Kidney (tissue), 14 donors: Measurements from ENCODE around the gene CHD5. TPM values are rescaled to one million over a fixed set of nuclear protein-coding genes. Genes with fewer than 3 reads are reported as not detected.

Experiments used
- DNase-seq, 5 donors: peaks; one replicate each; pipeline ENCODE4 v3.0.0-alpha.2; 2013 to 2020
- FAIRE-seq: peaks from 2 replicates; lab custom pipeline; 2012; peaks lifted over from hg19 to GRCh38; lab: Jason Lieb, UNC
- H3K27ac ChIP-seq, 2 donors: one replicate each; pipeline ENCODE4 v1.7.0; 2013; ENCODE audit warnings: low read depth in 2 of 2, low read length in 2 of 2, inconsistent platforms in 1 of 2
- H3K27me3 ChIP-seq: one replicate; pipeline ENCODE4 v1.7.1; 2013; ENCODE audit warnings: low read length, inconsistent platforms; ENCODE audit not compliant: control insufficient read depth, insufficient read depth
- H3K36me3 ChIP-seq, 3 donors: one replicate each; pipeline versions ENCODE4 v1.7.0 to v1.7.1; 2013; ENCODE audit warnings: low read length in 3 of 3, control low read depth in 1 of 3, inconsistent platforms in 1 of 3; ENCODE audit not compliant: insufficient read depth in 3 of 3, control insufficient read depth in 2 of 3
- H3K4me1 ChIP-seq, 3 donors: one replicate each; pipeline versions ENCODE4 v1.7.0 to v1.7.1; 2013; ENCODE audit warnings: low read length in 3 of 3, inconsistent platforms in 1 of 3, low read depth in 1 of 3; ENCODE audit not compliant: control insufficient read depth in 2 of 3, insufficient read depth in 2 of 3
- H3K4me3 ChIP-seq, 3 donors: one replicate each; pipeline versions ENCODE4 v1.7.0 to v1.8.1; 2013; ENCODE audit warnings: low read length in 3 of 3, control low read depth in 1 of 3, inconsistent platforms in 1 of 3
- H3K9ac ChIP-seq, 3 donors: one replicate each; pipeline versions ENCODE4 v1.7.0 to v1.7.1; 2013; ENCODE audit warnings: low read length in 3 of 3, control low read depth in 1 of 3, inconsistent platforms in 1 of 3
- H3K9me3 ChIP-seq, 3 donors: one replicate each; pipeline versions ENCODE4 v1.7.0 to v1.7.1; 2013; ENCODE audit warnings: low read length in 3 of 3, control low read depth in 1 of 3, inconsistent platforms in 1 of 3; ENCODE audit not compliant: control insufficient read depth in 2 of 3, insufficient read depth in 1 of 3
- intact Hi-C: fragments of 100-400 bp; cut with DNase I; formaldehyde crosslinking; loops from one replicate; pipeline ENCODE4 v1.11.1; 2022
- polyA plus RNA-seq: library from polyadenylated mRNA; stranded (reverse); fragments of 350-450 nt; fragmentation: Illumina TruSeq; extraction: RNeasy Lipid Tissue Mini Kit (QIAGEN cat#74804); gene quantifications from one replicate; pipeline ENCODE4 v1.2.3, GENCODE V29; 2014; ENCODE audit warnings: low read depth, low replicate concordance; ENCODE audit not compliant: insufficient read depth
- total RNA-seq: library from RNA; stranded (reverse); fragmentation: NEBNext Ultra II Directional; extraction: Animal tissue kit (Norgen Biotek cat#: 25700); gene quantifications from one replicate; pipeline ENCODE4 v1.2.1, GENCODE V29; 2021
- TF ChIP-seq, protein P1 (sequence below): IDR thresholded peaks from 3 replicates; pipeline ENCODE4 v1.5.1; 2012; ENCODE audit warnings: mild to moderate bottlenecking, moderate library complexity, borderline replicate concordance; ENCODE audit not compliant: insufficient read depth; ENCODE audit errors: extremely low read depth
- donor health status: control.
- donor health status: control.
- donor health status: control.
- donor health status: control.
- donor health status: control.
- donor health status: DM: yes; HTN: yes; CAD: no.
- donor health status: Normal renal cell carcinoma (clear cell type).

CHD5 gene
- total and polyA plus RNA-seq, 2 donors from 2014 or later, result 0.54 to 0.85 TPM

DNA sequence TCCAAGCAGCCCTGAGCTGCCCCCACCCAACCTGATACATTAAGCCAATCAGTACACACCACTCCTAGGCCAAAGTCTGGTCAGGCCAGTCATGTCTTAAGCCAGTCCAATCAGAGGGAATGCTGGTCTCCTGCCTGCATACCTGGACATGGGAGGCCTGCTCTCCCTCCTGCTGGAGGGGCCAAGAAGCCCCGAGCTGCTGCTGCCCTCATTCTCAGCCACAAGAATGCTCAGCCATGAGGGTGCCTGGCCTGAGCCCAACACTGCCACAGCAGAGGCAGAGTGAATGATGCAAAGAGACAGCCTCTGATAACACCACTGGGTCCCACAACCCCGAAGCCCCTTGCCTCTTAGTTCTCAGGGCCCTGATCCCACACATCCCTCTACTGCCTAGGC lies 23.0 kb downstream of the CHD5 start:
- H3K27me3 ChIP-seq, result no peaks in the 10 kb centered on the region
- FAIRE-seq (no peak), DNase-seq (no peak)
- no peaks in the 10 kb centered on the region for H3K9me3 ChIP-seq
- intact Hi-C loops, result no loop called here
- H3K9ac ChIP-seq, result no peak overlapping the region
- H3K4me1 ChIP-seq, result no peaks in the 10 kb centered on the region
- no peak overlapping the region for H3K4me3 ChIP-seq
- no peak overlapping the region for H3K27ac ChIP-seq
- H3K36me3 ChIP-seq, result no peaks in the 10 kb centered on the region
- TF ChIP-seq, protein P1, sequence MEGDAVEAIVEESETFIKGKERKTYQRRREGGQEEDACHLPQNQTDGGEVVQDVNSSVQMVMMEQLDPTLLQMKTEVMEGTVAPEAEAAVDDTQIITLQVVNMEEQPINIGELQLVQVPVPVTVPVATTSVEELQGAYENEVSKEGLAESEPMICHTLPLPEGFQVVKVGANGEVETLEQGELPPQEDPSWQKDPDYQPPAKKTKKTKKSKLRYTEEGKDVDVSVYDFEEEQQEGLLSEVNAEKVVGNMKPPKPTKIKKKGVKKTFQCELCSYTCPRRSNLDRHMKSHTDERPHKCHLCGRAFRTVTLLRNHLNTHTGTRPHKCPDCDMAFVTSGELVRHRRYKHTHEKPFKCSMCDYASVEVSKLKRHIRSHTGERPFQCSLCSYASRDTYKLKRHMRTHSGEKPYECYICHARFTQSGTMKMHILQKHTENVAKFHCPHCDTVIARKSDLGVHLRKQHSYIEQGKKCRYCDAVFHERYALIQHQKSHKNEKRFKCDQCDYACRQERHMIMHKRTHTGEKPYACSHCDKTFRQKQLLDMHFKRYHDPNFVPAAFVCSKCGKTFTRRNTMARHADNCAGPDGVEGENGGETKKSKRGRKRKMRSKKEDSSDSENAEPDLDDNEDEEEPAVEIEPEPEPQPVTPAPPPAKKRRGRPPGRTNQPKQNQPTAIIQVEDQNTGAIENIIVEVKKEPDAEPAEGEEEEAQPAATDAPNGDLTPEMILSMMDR, result no peak

DNA sequence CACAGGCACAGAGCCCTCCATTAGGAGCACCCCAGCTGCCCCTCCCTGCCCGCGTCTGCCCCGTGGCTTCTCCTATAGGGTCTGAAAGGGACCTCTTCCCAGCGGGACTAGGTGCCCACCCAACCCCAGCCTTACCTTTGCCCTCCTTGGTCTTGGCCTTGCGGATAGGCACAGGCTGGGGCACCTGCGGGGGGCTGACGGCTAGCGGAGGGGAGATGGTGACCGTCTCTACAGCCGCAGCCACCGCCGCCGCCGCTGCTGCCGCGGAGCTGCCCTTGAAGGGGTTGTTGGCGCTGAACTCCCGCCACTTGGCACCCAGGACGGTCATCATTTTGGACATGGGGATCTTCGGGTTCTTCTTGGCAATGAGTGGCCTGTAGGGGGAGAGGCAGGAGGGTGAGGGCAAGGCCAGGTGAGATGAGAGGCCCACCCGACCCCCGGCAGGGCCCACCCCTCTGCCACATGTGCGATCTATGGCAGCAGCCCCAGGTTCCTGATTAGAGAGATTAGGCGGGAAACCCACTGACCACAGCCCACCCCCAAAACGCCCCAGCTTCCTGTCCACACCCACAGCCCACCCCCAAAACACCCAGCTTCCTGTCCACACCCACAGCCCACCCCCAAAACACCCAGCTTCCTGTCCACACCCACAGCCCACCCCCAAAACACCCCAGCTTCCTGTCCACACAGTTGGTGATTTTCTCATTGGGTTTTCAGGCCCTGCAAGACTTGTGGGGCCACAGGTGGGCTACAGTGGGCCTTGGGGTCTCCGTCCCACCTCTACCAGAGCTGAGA lies 25.4 kb downstream of the CHD5 start:
- no peaks in the 10 kb centered on the region for H3K27me3 ChIP-seq
- TF ChIP-seq, protein P1, result no peak
- H3K27ac ChIP-seq, result no peak overlapping the region
- H3K9ac ChIP-seq, result no peak overlapping the region
- no peaks in the 10 kb centered on the region for H3K4me1 ChIP-seq
- H3K4me3 ChIP-seq, result no peak overlapping the region
- intact Hi-C loops, result no loop called here
- FAIRE-seq (no peak), DNase-seq (no peak)
- peaks cover 0 to under 1% (median 0%) of the 10 kb centered on the region in 3 donors for H3K9me3 ChIP-seq
- no peaks in the 10 kb centered on the region for H3K36me3 ChIP-seq

DNA sequence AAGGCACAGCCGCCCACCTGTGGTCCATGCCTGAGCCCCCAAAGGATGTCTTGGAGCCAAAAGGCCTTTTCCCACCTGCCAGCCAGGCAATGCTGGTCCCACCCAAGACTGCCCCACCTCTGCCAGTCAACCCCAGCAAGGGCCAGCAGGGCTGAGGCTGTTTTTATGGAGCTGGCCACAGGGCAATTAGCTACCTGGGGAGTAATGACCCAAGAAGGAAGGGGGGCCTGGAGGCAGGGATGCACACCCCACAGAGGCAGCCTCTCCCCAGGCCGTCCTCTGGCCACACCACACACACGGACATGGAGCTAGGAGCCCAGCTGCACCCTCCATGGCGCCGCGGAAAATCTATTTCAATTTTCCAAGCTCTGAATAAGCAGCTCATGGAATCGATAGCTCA lies 27.2 kb downstream of the CHD5 start:
- Histone ChIP-seq H3K27me3 (peaks cover 2% of the 10 kb centered on the region), H3K4me1 (no peaks in the 10 kb centered on the region), H3K36me3 (no peaks in the 10 kb centered on the region), H3K4me3 (no peak overlapping the region), H3K9me3 (peaks cover 0 to 2% (median 0%) of the 10 kb centered on the region in 3 donors), H3K27ac (no peak overlapping the region), H3K9ac (no peak overlapping the region)
- DNase-seq (no peak), FAIRE-seq (no peak)
- TF ChIP-seq, protein P1, result no peak
- intact Hi-C loops, result no loop called here
